HEK293T (cell line): ENCODE results near the gene PYCR2.

Experiments
- ARNT ChIP-seq: fragments of 450-650 bp; IDR thresholded peaks from 2 replicates; pipeline ENCODE4 v1.6.1; 2017; ENCODE audit warnings: mild to moderate bottlenecking
- BHLHE40 ChIP-seq: fragments of 450-650 bp; IDR thresholded peaks from 2 replicates; pipeline ENCODE4 v1.6.1; 2016; ENCODE audit warnings: mild to moderate bottlenecking, moderate library complexity, borderline replicate concordance
- ELF4 ChIP-seq: fragments of 450-650 bp; IDR thresholded peaks from 2 replicates; pipeline ENCODE4 v1.6.1; 2017; ENCODE audit warnings: antibody characterized with exemption
- FOXA1 ChIP-seq: fragments of 450-650 bp; IDR thresholded peaks from 2 replicates; pipeline ENCODE4 v1.6.1; 2016; ENCODE audit warnings: mild to moderate bottlenecking
- FOXK2 ChIP-seq: fragments of 450-650 bp; IDR thresholded peaks from 2 replicates; pipeline ENCODE4 v1.6.1; 2016; ENCODE audit warnings: mild to moderate bottlenecking
- FOXM1 ChIP-seq: fragments of 450-650 bp; IDR thresholded peaks from 2 replicates; pipeline ENCODE4 v1.6.1; 2017; ENCODE audit warnings: mild to moderate bottlenecking, borderline replicate concordance
- L3MBTL2 ChIP-seq: fragments of 450-650 bp; conservative IDR thresholded peaks from 2 replicates; pipeline ENCODE4 v1.6.1; 2016; ENCODE audit warnings: mild to moderate bottlenecking
- LEF1 ChIP-seq: fragments of 450-650 bp; IDR thresholded peaks from 2 replicates; pipeline ENCODE4 v1.6.1; 2017; ENCODE audit warnings: mild to moderate bottlenecking, borderline replicate concordance
- NFRKB ChIP-seq: fragments of 450-650 bp; IDR thresholded peaks from 2 replicates; pipeline ENCODE4 v1.6.1; 2016; ENCODE audit warnings: mild to moderate bottlenecking, moderate library complexity
- SP1 ChIP-seq: fragments of 450-650 bp; IDR thresholded peaks from 2 replicates; pipeline ENCODE4 v1.6.1; 2017
- SUZ12 ChIP-seq: fragments of 450-650 bp; IDR thresholded peaks from 2 replicates; pipeline ENCODE4 v1.6.1; 2016; ENCODE audit warnings: mild to moderate bottlenecking
- ZNF384 ChIP-seq: fragments of 450-650 bp; IDR thresholded peaks from 2 replicates; pipeline ENCODE4 v1.6.1; 2016

- TF ChIP-seq L3MBTL2 (no peak), SP1 (no peak), ARNT (no peak), FOXM1 (no peak), FOXK2 (no peak), BHLHE40 (no peak), FOXA1 (no peak), ELF4 (no peak), NFRKB (no peak), LEF1 (no peak), SUZ12 (no peak), ZNF384 (no peak)
Observed at GRCh38 chr1:225933072-225933471, 9.0 kb upstream of the PYCR2 start.
